Liver (tissue), 3 donors: ENCODE data around the gene MLLT3.

ENCODE experiments used
- CTCF ChIP-seq: fragments of 150-350 bp; IDR thresholded peaks from 2 replicates; pipeline ENCODE4 v1.5.1; 2017; ENCODE audit warnings: improper control_type of control experiment, low read depth, low read length; ENCODE audit not compliant: missing input control
- FOXA2 ChIP-seq: IDR thresholded peaks from 2 replicates; pipeline ENCODE4 v1.6.1; 2016; ENCODE audit warnings: antibody characterized with exemption
- MAX ChIP-seq: IDR thresholded peaks from 2 replicates; pipeline ENCODE4 v1.6.1; 2016; ENCODE audit warnings: antibody characterized with exemption
- NR2F2 ChIP-seq: IDR thresholded peaks from 2 replicates; pipeline ENCODE4 v1.6.1; 2016; ENCODE audit warnings: antibody characterized with exemption
- RAD21 ChIP-seq, 2 donors: IDR thresholded peaks; 2 replicates each; pipeline ENCODE4 v1.6.1; 2016; ENCODE audit warnings: antibody characterized with exemption in 2 of 2, mild to moderate bottlenecking in 2 of 2
- REST ChIP-seq: IDR thresholded peaks from 2 replicates; pipeline ENCODE4 v1.6.1; 2016; ENCODE audit warnings: antibody characterized with exemption, mild to moderate bottlenecking
- RXRA ChIP-seq, 2 donors: IDR thresholded peaks; 2 replicates each; pipeline ENCODE4 v1.6.1; 2017 to 2018; ENCODE audit warnings: antibody characterized with exemption in 2 of 2, mild to moderate bottlenecking in 1 of 2
- TAF1 ChIP-seq: conservative IDR thresholded peaks from 2 replicates; pipeline ENCODE4 v1.6.1; 2016; ENCODE audit warnings: antibody characterized with exemption, mild to moderate bottlenecking
- YY1 ChIP-seq: IDR thresholded peaks from 2 replicates; pipeline ENCODE4 v1.6.1; 2016; ENCODE audit warnings: antibody characterized with exemption, mild to moderate bottlenecking
- ZBTB33 ChIP-seq: IDR thresholded peaks from 2 replicates; pipeline ENCODE4 v1.6.1; 2016; ENCODE audit warnings: antibody characterized with exemption
- donor health status: healthy.
- donor health status: healthy.

GRCh38 chr9:20407013-20407412, 215.3 kb downstream of the MLLT3 start:
- TF ChIP-seq MAX (no peak), CTCF (peak; percentile 17), ZBTB33 (no peak), RXRA (IDR thresholded peaks at IDR 0.05) (no peak), RAD21 (IDR thresholded peaks at IDR 0.05) (peak in 1 of 2 donors; percentile 55), FOXA2 (no peak), TAF1 (no peak), REST (no peak), YY1 (no peak), NR2F2 (no peak)
